ENCODE results near the gene HABP4.

- TF ChIP-seq CTCF (IDR thresholded peaks at IDR 0.05; ENCODE audit: insufficient read depth, low read length) (no peak), REST (IDR thresholded peaks at IDR 0.05; ENCODE audit: insufficient replicate concordance, low read depth) (no peak)
These were observed 29.3 kb upstream of the HABP4 start for GRCh38 chr9:96420468-96421219.
